Astrocyte of the cerebellum (primary cell): ENCODE data around the gene OTUB2.
"Not testable (repeated sequence)": the region's sequence is repeated elsewhere in the genome, so short reads cannot be mapped to it uniquely, and the experiment has no call there.

ENCODE experiments used
- DNase-seq: peaks from one replicate; pipeline ENCODE4 v3.0.0-alpha.2; 2011; ENCODE audit warnings: low read depth
- H3K4me3 ChIP-seq: 2 replicates; pipeline ENCODE4 v1.5.1; 2011; ENCODE audit warnings: mild to moderate bottlenecking, low read depth, low read length, moderate library complexity
- in situ Hi-C: cut with HindIII; loops from 2 replicates; pipeline ENCODE4 v1.10.0; 2017; ENCODE audit warnings: low sequenced_read_pairs
- TF ChIP-seq, protein P1 (sequence below): IDR thresholded peaks from 2 replicates; pipeline ENCODE4 v1.5.1; 2012; ENCODE audit warnings: low read length, low read depth, moderate library complexity, mild to moderate bottlenecking; ENCODE audit errors: missing control alignments

OTUB2 gene

GRCh38 chr14:94058128-94058673, 32.1 kb downstream of the OTUB2 start:
- H3K4me3 ChIP-seq: no peak overlapping the region
- no peak for DNase-seq
- in situ Hi-C loops: no loop called here
- TF ChIP-seq, protein P1, sequence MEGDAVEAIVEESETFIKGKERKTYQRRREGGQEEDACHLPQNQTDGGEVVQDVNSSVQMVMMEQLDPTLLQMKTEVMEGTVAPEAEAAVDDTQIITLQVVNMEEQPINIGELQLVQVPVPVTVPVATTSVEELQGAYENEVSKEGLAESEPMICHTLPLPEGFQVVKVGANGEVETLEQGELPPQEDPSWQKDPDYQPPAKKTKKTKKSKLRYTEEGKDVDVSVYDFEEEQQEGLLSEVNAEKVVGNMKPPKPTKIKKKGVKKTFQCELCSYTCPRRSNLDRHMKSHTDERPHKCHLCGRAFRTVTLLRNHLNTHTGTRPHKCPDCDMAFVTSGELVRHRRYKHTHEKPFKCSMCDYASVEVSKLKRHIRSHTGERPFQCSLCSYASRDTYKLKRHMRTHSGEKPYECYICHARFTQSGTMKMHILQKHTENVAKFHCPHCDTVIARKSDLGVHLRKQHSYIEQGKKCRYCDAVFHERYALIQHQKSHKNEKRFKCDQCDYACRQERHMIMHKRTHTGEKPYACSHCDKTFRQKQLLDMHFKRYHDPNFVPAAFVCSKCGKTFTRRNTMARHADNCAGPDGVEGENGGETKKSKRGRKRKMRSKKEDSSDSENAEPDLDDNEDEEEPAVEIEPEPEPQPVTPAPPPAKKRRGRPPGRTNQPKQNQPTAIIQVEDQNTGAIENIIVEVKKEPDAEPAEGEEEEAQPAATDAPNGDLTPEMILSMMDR: no peak

DNA sequence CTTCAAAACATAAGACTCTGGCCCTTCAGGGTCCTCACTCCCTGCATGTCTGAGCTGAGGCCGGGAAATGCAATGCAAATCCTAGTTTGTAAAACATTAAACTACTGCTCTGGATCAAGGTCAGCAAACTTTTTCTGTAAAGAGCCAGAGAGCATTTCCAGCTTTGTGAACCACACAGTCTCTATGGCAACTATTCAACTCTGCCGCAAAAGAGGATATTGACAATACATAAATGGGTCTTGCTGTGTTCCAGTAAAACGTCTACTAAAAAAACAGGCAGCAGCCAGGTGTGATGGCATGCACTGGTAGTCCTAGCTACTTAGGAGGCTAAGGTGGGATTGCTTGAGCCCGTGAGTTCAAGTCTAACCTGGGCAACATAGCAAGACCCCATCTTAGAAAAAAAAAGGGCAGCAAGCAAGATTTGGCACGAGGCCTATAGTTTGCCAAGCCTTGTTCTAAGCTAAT, 32.6 kb downstream of the OTUB2 start:
- H3K4me3 ChIP-seq: no peak overlapping the region
- TF ChIP-seq, protein P1: no peak
- no peak for DNase-seq
- in situ Hi-C loops: no loop called here

GRCh38 chr14:94059998-94060397, 33.9 kb downstream of the OTUB2 start:
- DNase-seq: no peak
- TF ChIP-seq, protein P1: no peak
- no peak overlapping the region for H3K4me3 ChIP-seq
- in situ Hi-C loops: no loop called here

DNA sequence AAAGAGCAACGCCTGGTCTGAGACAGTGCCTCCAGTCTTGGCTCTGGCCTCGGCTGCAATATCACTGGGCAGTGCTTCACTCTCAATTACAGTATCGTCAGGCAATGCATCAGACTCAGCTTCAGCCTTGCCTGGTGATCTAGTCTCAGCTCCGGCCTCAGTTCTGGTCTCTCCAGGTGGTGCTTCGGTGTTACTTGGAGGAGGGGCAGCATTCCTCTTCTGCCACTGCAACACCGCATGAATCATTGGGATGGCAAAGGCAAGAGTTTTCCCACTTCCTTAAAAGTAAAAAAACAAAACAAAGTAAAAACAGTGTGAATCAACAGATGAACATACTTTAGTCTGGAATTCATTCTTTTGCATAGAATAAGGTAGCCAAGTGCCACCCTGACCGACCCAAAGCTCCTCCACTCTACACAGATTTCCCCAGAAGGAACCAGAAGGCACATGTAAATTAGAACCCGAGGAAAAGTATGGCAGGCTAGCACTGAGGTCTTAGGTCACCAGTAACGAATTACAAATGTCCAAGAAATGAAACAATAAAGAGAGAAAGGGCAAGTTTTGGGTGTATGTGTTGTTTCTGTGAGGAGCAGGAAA, 36.3 kb downstream of the OTUB2 start:
- DNase-seq: peak; percentile 34
- in situ Hi-C loops: no loop called here
- H3K4me3 ChIP-seq: no peak overlapping the region
- TF ChIP-seq, protein P1: no peak

DNA sequence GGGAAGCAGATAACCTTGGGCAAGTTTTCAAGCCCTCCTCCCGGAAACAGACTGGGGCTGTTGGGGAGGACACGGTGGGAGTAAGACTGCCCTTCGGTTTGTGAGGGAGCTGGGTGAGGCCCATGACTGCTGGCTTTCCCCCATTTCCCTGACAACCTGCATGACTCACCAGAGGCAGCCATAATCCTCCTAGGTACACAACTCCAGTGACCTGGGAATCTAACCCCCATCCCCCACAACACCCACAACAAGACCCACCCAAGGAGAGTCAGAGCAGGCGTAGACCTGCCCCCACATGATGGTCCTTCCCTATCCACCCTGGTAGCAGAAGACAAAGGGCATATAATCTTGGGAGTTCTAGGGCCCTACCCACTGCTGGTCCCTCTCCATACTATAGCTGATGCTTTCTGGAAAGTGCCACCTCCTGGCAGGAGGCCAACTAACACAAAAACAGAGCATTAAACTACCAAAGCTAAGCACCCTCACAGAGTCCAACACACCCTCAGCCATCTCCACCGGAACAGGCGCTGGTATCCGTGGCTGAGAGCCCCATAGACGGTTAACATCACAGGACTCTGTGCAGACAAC, 40.0 kb downstream of the OTUB2 start:
- TF ChIP-seq, protein P1: no peak
- no peak overlapping the region for H3K4me3 ChIP-seq
- in situ Hi-C loops: no loop called here
- DNase-seq: no peak

DNA sequence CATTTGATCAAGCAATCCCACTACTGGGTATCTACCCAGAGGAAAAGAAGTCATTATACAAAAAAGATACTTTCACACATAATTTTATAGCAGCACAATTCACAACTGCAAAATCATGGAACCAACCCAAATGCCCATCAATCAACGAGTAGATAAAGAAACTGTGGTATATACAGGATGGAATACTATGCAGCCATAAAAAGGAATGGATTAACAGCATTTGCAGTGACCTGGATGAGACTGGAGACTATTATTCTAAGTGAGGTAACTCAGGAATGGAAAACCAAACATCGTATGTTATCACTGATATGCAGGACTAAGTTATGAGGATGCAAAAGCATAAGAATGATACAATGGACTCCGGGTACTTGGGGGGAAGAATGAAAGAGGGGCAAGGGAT, 45.9 kb downstream of the OTUB2 start:
- DNase-seq, H3K4me3 ChIP-seq, in situ Hi-C loops: not testable (repeated sequence)

DNA sequence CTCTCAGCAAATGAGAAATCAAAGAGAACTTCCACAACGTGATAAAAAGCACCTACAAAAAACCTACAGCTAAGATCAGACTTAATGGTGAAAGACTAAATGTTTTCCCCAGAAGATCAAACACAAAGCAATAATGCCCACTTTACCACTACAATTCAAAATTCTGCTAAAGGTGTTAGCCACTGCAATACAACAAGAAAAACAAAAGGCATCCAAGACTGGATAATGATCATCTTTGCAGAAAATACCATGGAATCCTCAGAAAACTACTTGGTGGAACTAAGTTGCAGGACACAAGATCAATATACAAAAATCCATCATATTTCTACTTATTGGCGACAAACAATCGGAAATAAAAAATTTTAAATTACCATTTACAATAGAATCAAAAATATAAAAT, 48.4 kb downstream of the OTUB2 start:
- TF ChIP-seq, protein P1: no peak
- DNase-seq: no peak
- in situ Hi-C loops: no loop called here
- no peak overlapping the region for H3K4me3 ChIP-seq
